OCI-LY3 (cell line): ENCODE measurements around the gene OPCML.

Experiments
- H2AFZ ChIP-seq: fragments of 200-600, 300-600 bp; shearing (Covaris generic); 2 replicates; pipeline ENCODE4 v1.6.0; 2014; ENCODE audit warnings: antibody characterized with exemption, low read depth, low read length
- H3K27ac ChIP-seq: fragments of 200-600, 300-600 bp; sonication (generic); 2 replicates; pipeline ENCODE4 v1.5.1; 2014; ENCODE audit warnings: mild to moderate bottlenecking, low read length, moderate library complexity, mixed read lengths
- H3K27me3 ChIP-seq: fragments of 200-600, 300-600 bp; sonication (generic); 2 replicates; pipeline ENCODE4 v1.6.1; 2014; ENCODE audit warnings: low read depth, low read length, mixed read lengths
- H3K36me3 ChIP-seq: fragments of 200-600, 300-600 bp; sonication (generic); replicated peaks from 2 replicates; pipeline ENCODE3; 2014; ENCODE audit warnings: low read depth, low read length, mixed read lengths
- H3K4me1 ChIP-seq: fragments of 300-600, 200-600 bp; sonication (generic); 2 replicates; pipeline ENCODE4 v1.6.1; 2014; ENCODE audit warnings: low read length, mixed read lengths
- H3K4me2 ChIP-seq: fragments of 200-600, 300-600 bp; sonication (generic); 2 replicates; pipeline ENCODE4 v1.6.1; 2014; ENCODE audit warnings: low read length, mixed read lengths
- H3K4me3 ChIP-seq: fragments of 300-600, 200-600 bp; sonication (generic); 2 replicates; pipeline ENCODE4 v1.5.1; 2014; ENCODE audit warnings: antibody characterized with exemption, mild to moderate bottlenecking, low read length, moderate library complexity
- H3K79me2 ChIP-seq: fragments of 300-600, 200-600 bp; shearing (Covaris generic); 2 replicates; pipeline ENCODE4 v1.6.1; 2014; ENCODE audit warnings: mild to moderate bottlenecking, low read length, mixed read lengths
- H3K9ac ChIP-seq: fragments of 300-600, 200-600 bp; shearing (Covaris generic); 2 replicates; pipeline ENCODE4 v1.6.0; 2014; ENCODE audit warnings: mild to moderate bottlenecking, low read length, moderate library complexity
- H3K9me3 ChIP-seq: fragments of 200-600, 300-600 bp; shearing (Covaris generic); 2 replicates; pipeline ENCODE4 v1.6.1; 2014; ENCODE audit warnings: low read length, mixed read lengths; ENCODE audit not compliant: insufficient read depth
- H4K20me1 ChIP-seq: fragments of 200-600, 300-600 bp; sonication (generic); 2 replicates; pipeline ENCODE4 v1.6.1; 2016; ENCODE audit warnings: low read length, mixed read lengths; ENCODE audit not compliant: insufficient read depth
- CTCF ChIP-seq: fragments of 200-600, 300-600 bp; sonication (generic); IDR thresholded peaks from 2 replicates; pipeline ENCODE4 v1.5.1; 2014; ENCODE audit warnings: antibody characterized with exemption, low read length, low read depth
- EZH2phosphoT487 ChIP-seq: fragments of 200-600 bp; shearing (Covaris generic); IDR thresholded peaks from 2 replicates; pipeline ENCODE4 v1.6.1; 2018; ENCODE audit warnings: antibody characterized with exemption, mixed run types, low read depth

The OPCML gene

GRCh38 chr11:133346137-133346536 is 186.2 kb downstream of the OPCML start:
- no peak overlapping the region for H3K27ac ChIP-seq
- H3K9ac ChIP-seq, result no peak overlapping the region
- no peaks in the 10 kb centered on the region for H4K20me1 ChIP-seq
- H3K27me3 ChIP-seq, result no peaks in the 10 kb centered on the region
- H3K4me2 ChIP-seq, result no peak overlapping the region
- no peaks in the 10 kb centered on the region for H3K36me3 ChIP-seq
- no peak overlapping the region for H2AFZ ChIP-seq
- TF ChIP-seq EZH2phosphoT487 (no peak), CTCF (no peak)
- H3K79me2 ChIP-seq, result no peaks in the 10 kb centered on the region
- no peaks in the 10 kb centered on the region for H3K9me3 ChIP-seq
- H3K4me3 ChIP-seq, result no peak overlapping the region
- H3K4me1 ChIP-seq, result no peaks in the 10 kb centered on the region

GRCh38 chr11:133343951-133344350 is 188.3 kb downstream of the OPCML start:
- Histone ChIP-seq H3K9ac (no peak overlapping the region), H3K36me3 (no peaks in the 10 kb centered on the region), H3K27me3 (no peaks in the 10 kb centered on the region), H3K79me2 (no peaks in the 10 kb centered on the region), H3K4me1 (no peaks in the 10 kb centered on the region), H3K27ac (no peak overlapping the region), H4K20me1 (no peaks in the 10 kb centered on the region), H3K9me3 (no peaks in the 10 kb centered on the region), H3K4me3 (no peak overlapping the region), H3K4me2 (no peak overlapping the region), H2AFZ (no peak overlapping the region)
- TF ChIP-seq CTCF (no peak), EZH2phosphoT487 (no peak)

- Histone ChIP-seq H3K4me2 (no peak overlapping the region), H3K4me3 (no peak overlapping the region), H2AFZ (no peak overlapping the region), H3K9ac (no peak overlapping the region), H3K4me1 (no peaks in the 10 kb centered on the region), H3K36me3 (no peaks in the 10 kb centered on the region), H3K27me3 (no peaks in the 10 kb centered on the region), H3K27ac (no peak overlapping the region), H4K20me1 (no peaks in the 10 kb centered on the region), H3K79me2 (no peaks in the 10 kb centered on the region), H3K9me3 (no peaks in the 10 kb centered on the region)
- TF ChIP-seq CTCF, result no peak
- no peak for TF ChIP-seq EZH2phosphoT487
Measured at GRCh38 chr11:133339495-133340140, 192.7 kb downstream of the OPCML start.

- H3K4me1 ChIP-seq, result no peaks in the 10 kb centered on the region
- no peak overlapping the region for H2AFZ ChIP-seq
- no peak overlapping the region for H3K4me3 ChIP-seq
- H3K9me3 ChIP-seq, result no peaks in the 10 kb centered on the region
- no peaks in the 10 kb centered on the region for H3K79me2 ChIP-seq
- H3K4me2 ChIP-seq, result no peak overlapping the region
- H3K27ac ChIP-seq, result no peak overlapping the region
- H3K9ac ChIP-seq, result no peak overlapping the region
- no peak for TF ChIP-seq EZH2phosphoT487
- TF ChIP-seq CTCF, result no peak
- no peaks in the 10 kb centered on the region for H4K20me1 ChIP-seq
- no peaks in the 10 kb centered on the region for H3K36me3 ChIP-seq
- H3K27me3 ChIP-seq, result no peaks in the 10 kb centered on the region
Measured at GRCh38 chr11:133338588-133338987, 193.7 kb downstream of the OPCML start.
